ENCODE results near the gene ZNF236. TPM values are rescaled to one million over a fixed set of nuclear protein-coding genes. Genes with fewer than 3 reads are reported as not detected.

The ZNF236 gene
- total RNA-seq, 4 donors from 2014 or later = 10.1 to 15.8 (median 14.8) TPM

- H3K27ac ChIP-seq (replicated peaks in 1 of 4) = no peak overlapping the region
- H3K27me3 ChIP-seq = no peaks in the 10 kb centered on the region
- DNase-seq (ENCODE audit: extremely low spot score) = no peak
- H3K9me3 ChIP-seq = no peaks in the 10 kb centered on the region
- TF ChIP-seq EP300 (IDR thresholded peaks at IDR 0.05) (no peak), CTCF (IDR thresholded peaks at IDR 0.05) (no peak), POLR2A (IDR thresholded peaks at IDR 0.05; ENCODE audit: low read depth) (no peak), POLR2AphosphoS5 (IDR thresholded peaks at IDR 0.05) (no peak)
- WGBS = 94% methylated on average over 35 of the region's 37 CpGs
- intact Hi-C loops (cut with DNase I) = no loop called here
- peaks cover 44 to 68% (median 53%) of the 10 kb centered on the region in 4 donors for H3K36me3 ChIP-seq
- no peak overlapping the region for H3K4me3 ChIP-seq
- H3K4me1 ChIP-seq = no peaks in the 10 kb centered on the region
Observed at GRCh38 chr18:76894566-76895346, 72.4 kb downstream of the ZNF236 start.

DNA sequence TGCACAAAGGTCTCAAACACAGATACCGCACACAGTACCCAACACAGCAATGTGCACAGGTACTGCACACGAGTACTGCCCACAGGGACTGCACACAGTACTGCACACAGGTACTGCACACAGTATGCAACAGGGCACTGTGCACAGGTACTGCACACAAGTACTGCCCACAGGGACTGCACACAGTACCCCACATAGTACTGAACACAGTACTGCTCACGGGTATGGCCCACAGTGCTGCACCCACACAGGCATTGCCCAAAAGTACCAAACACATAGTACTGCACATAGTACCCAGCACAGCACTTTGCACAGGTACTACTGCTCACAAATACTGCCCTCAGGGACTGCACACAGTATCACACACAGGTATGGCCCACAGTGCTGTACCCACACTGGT is 73.1 kb downstream of the ZNF236 start:
- peaks cover 50 to 70% (median 57%) of the 10 kb centered on the region in 4 donors for H3K36me3 ChIP-seq
- 100% methylated on average over 3 of the region's 3 CpGs for WGBS
- no peaks in the 10 kb centered on the region for H3K27me3 ChIP-seq
- no peak for TF ChIP-seq CTCF (IDR thresholded peaks at IDR 0.05)
- no peak for TF ChIP-seq POLR2A (IDR thresholded peaks at IDR 0.05; ENCODE audit: low read depth)
- no peak for TF ChIP-seq EP300 (IDR thresholded peaks at IDR 0.05)
- no peak for TF ChIP-seq POLR2AphosphoS5 (IDR thresholded peaks at IDR 0.05)
- intact Hi-C loops (cut with DNase I) = no loop called here
- no peaks in the 10 kb centered on the region for H3K4me1 ChIP-seq
- DNase-seq (ENCODE audit: extremely low spot score) = no peak
- no peak overlapping the region for H3K4me3 ChIP-seq
- H3K27ac ChIP-seq (replicated peaks in 1 of 4) = no peak overlapping the region
- H3K9me3 ChIP-seq = no peaks in the 10 kb centered on the region

- no peaks in the 10 kb centered on the region for H3K27me3 ChIP-seq
- no peaks in the 10 kb centered on the region for H3K4me1 ChIP-seq
- DNase-seq (ENCODE audit: extremely low spot score) = no peak
- no peak overlapping the region for H3K4me3 ChIP-seq
- peaks cover 57 to 76% (median 64%) of the 10 kb centered on the region in 4 donors for H3K36me3 ChIP-seq
- no peak overlapping the region for H3K27ac ChIP-seq (replicated peaks in 1 of 4)
- intact Hi-C loops (cut with DNase I) = no loop called here
- H3K9me3 ChIP-seq = no peaks in the 10 kb centered on the region
- TF ChIP-seq CTCF (IDR thresholded peaks at IDR 0.05) = no peak
- TF ChIP-seq EP300 (IDR thresholded peaks at IDR 0.05) = no peak
- TF ChIP-seq POLR2AphosphoS5 (IDR thresholded peaks at IDR 0.05) = no peak
- no peak for TF ChIP-seq POLR2A (IDR thresholded peaks at IDR 0.05; ENCODE audit: low read depth)
Observed at GRCh38 chr18:76896677-76897076, 74.3 kb downstream of the ZNF236 start.

- no peaks in the 10 kb centered on the region for H3K4me1 ChIP-seq
- H3K36me3 ChIP-seq = peaks cover 57 to 82% (median 65%) of the 10 kb centered on the region in 4 donors
- WGBS = 100% methylated on average over 2 of the region's 2 CpGs
- H3K27ac ChIP-seq (replicated peaks in 1 of 4) = no peak overlapping the region
- DNase-seq (ENCODE audit: extremely low spot score) = no peak
- no peaks in the 10 kb centered on the region for H3K9me3 ChIP-seq
- H3K27me3 ChIP-seq = no peaks in the 10 kb centered on the region
- no peak for TF ChIP-seq POLR2A (IDR thresholded peaks at IDR 0.05; ENCODE audit: low read depth)
- TF ChIP-seq CTCF (IDR thresholded peaks at IDR 0.05) = no peak
- TF ChIP-seq EP300 (IDR thresholded peaks at IDR 0.05) = no peak
- TF ChIP-seq POLR2AphosphoS5 (IDR thresholded peaks at IDR 0.05) = no peak
- intact Hi-C loops (cut with DNase I) = no loop called here
- no peak overlapping the region for H3K4me3 ChIP-seq
Observed at GRCh38 chr18:76897257-76897656, 74.9 kb downstream of the ZNF236 start.
